Measurements from ENCODE around the gene ROCK1.
"Not testable (repeated sequence)": the region's sequence is repeated elsewhere in the genome, so short reads cannot be mapped to it uniquely, and the experiment has no call there.

The ROCK1 gene

GRCh38 chr18:21051620-21052019 lies 60.0 kb downstream of the ROCK1 start:
- DNase-seq: no peak

- no peak for DNase-seq
Observed at GRCh38 chr18:21049306-21049705, 62.3 kb downstream of the ROCK1 start.

- no peak for DNase-seq
Observed at GRCh38 chr18:21047126-21047525, 64.5 kb downstream of the ROCK1 start.

- no peak for DNase-seq
Observed at GRCh38 chr18:21040466-21040865, 71.1 kb downstream of the ROCK1 start.

GRCh38 chr18:21038201-21038600 lies 73.4 kb downstream of the ROCK1 start:
- DNase-seq: no peak

- DNase-seq: no peak
Observed at GRCh38 chr18:21031845-21032244, 79.8 kb downstream of the ROCK1 start.

GRCh38 chr18:21018257-21018656 lies 93.4 kb downstream of the ROCK1 start:
- DNase-seq: not testable (repeated sequence)

- DNase-seq: no peak
Observed at GRCh38 chr18:21012308-21012707, 99.3 kb downstream of the ROCK1 start.

GRCh38 chr18:21004726-21005125 lies 106.9 kb downstream of the ROCK1 start:
- DNase-seq: peak; percentile 74

- DNase-seq: no peak
Observed at GRCh38 chr18:21000667-21001066, 110.9 kb downstream of the ROCK1 start.

- DNase-seq: no peak
Observed at GRCh38 chr18:20997371-20997770, 114.2 kb downstream of the ROCK1 start.

GRCh38 chr18:20996418-20996817 lies 115.2 kb downstream of the ROCK1 start:
- DNase-seq: no peak

- DNase-seq: no peak
Observed at GRCh38 chr18:20988726-20989125, 122.9 kb downstream of the ROCK1 start.

GRCh38 chr18:20975077-20975476 lies 136.5 kb downstream of the ROCK1 start:
- no peak for DNase-seq

- DNase-seq: peak; percentile 32
Observed at GRCh38 chr18:20971886-20972267, 139.7 kb downstream of the ROCK1 start.

GRCh38 chr18:20966795-20967194 lies 144.8 kb downstream of the ROCK1 start:
- no peak for DNase-seq

GRCh38 chr18:20963027-20963426 lies 148.6 kb downstream of the ROCK1 start:
- DNase-seq: no peak

GRCh38 chr18:20960735-20961134 lies 150.9 kb downstream of the ROCK1 start:
- DNase-seq: no peak

- DNase-seq: not testable (repeated sequence)
Observed at GRCh38 chr18:20950827-20951226, 160.8 kb downstream of the ROCK1 start.

Measured in suppressor macrophage treated with lipopolysaccharide for 4 hours (primary cell).